ENCODE results near the gene FA2H.

Gene FA2H

DNA sequence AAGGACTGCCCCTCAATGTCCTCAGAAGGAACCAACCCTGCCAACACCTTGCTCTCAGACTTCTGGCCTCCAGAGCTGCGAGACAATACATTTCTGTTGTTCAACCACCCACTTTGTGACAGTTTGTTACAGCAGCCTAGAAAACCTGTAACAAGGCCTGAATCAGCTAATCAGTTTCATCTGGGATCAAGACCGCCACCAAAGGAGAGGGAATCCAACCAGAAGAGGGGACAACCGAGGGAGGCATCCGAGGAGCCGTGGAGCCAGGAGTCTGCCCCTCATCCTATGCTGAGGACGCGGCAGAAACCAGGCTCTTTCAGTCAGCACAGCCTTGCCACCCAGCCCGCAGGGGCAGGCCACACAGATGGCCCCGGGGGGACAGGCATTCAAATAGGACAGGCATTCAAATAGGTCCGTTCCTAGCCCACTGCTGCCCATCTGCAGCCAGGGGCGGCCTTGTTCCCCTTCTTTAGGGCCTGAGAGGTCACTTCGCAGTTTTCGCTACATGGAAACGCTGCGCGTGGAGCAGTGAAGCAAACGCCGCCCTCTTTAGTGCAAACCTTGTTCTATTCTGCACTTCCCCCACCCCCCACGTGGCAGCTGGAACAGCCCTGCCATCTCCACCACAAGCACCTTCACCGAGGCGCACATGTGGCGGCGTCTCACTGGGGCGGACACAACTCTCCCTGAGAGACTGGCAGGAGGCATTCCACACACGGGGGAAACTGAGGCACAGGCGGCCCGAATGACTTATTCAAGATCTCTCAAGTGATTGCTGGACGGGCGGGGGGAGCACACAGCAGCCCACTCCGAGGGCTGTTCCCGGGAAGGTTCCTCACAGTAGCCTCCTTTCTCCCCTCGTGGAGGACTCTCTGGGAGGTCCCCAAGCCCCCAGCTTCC, 26.7 kb downstream of the FA2H start:
- TF ChIP-seq, protein P1, sequence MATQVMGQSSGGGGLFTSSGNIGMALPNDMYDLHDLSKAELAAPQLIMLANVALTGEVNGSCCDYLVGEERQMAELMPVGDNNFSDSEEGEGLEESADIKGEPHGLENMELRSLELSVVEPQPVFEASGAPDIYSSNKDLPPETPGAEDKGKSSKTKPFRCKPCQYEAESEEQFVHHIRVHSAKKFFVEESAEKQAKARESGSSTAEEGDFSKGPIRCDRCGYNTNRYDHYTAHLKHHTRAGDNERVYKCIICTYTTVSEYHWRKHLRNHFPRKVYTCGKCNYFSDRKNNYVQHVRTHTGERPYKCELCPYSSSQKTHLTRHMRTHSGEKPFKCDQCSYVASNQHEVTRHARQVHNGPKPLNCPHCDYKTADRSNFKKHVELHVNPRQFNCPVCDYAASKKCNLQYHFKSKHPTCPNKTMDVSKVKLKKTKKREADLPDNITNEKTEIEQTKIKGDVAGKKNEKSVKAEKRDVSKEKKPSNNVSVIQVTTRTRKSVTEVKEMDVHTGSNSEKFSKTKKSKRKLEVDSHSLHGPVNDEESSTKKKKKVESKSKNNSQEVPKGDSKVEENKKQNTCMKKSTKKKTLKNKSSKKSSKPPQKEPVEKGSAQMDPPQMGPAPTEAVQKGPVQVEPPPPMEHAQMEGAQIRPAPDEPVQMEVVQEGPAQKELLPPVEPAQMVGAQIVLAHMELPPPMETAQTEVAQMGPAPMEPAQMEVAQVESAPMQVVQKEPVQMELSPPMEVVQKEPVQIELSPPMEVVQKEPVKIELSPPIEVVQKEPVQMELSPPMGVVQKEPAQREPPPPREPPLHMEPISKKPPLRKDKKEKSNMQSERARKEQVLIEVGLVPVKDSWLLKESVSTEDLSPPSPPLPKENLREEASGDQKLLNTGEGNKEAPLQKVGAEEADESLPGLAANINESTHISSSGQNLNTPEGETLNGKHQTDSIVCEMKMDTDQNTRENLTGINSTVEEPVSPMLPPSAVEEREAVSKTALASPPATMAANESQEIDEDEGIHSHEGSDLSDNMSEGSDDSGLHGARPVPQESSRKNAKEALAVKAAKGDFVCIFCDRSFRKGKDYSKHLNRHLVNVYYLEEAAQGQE (IDR thresholded peaks at IDR 0.05; ENCODE audit: insufficient replicate concordance, low read depth) = no peak
- TF ChIP-seq GABPA (IDR thresholded peaks at IDR 0.05; ENCODE audit: low read depth) = no peak
- no peak for TF ChIP-seq POLR2AphosphoS5 (IDR thresholded peaks at IDR 0.05; ENCODE audit: low read depth)
- TF ChIP-seq, protein P2, sequence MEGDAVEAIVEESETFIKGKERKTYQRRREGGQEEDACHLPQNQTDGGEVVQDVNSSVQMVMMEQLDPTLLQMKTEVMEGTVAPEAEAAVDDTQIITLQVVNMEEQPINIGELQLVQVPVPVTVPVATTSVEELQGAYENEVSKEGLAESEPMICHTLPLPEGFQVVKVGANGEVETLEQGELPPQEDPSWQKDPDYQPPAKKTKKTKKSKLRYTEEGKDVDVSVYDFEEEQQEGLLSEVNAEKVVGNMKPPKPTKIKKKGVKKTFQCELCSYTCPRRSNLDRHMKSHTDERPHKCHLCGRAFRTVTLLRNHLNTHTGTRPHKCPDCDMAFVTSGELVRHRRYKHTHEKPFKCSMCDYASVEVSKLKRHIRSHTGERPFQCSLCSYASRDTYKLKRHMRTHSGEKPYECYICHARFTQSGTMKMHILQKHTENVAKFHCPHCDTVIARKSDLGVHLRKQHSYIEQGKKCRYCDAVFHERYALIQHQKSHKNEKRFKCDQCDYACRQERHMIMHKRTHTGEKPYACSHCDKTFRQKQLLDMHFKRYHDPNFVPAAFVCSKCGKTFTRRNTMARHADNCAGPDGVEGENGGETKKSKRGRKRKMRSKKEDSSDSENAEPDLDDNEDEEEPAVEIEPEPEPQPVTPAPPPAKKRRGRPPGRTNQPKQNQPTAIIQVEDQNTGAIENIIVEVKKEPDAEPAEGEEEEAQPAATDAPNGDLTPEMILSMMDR (IDR thresholded peaks at IDR 0.05; ENCODE audit: insufficient read depth, low read length) = no peak
- TF ChIP-seq SPI1 (IDR thresholded peaks at IDR 0.05; ENCODE audit: borderline replicate concordance, low read depth) = no peak
- Histone ChIP-seq H3K4me3 (replicated peaks; ENCODE audit: insufficient read depth, low read length) (no peak overlapping the region), H3K27me3 (ENCODE audit: insufficient read depth, poor library complexity, severe bottlenecking) (no peaks in the 10 kb centered on the region), H3K27ac (replicated peaks) (no peak overlapping the region)
- DNase-seq (ENCODE audit: low read depth in 1 of 2, low spot score in 1 of 2) = no peak

GRCh38 chr16:74745926-74746325, 28.7 kb downstream of the FA2H start:
- Histone ChIP-seq H3K4me3 (replicated peaks; ENCODE audit: insufficient read depth, low read length) (no peak overlapping the region), H3K27me3 (ENCODE audit: insufficient read depth, poor library complexity, severe bottlenecking) (no peaks in the 10 kb centered on the region), H3K27ac (replicated peaks) (no peak overlapping the region)
- no peak for DNase-seq (ENCODE audit: low read depth in 1 of 2, low spot score in 1 of 2)
- TF ChIP-seq SPI1 (IDR thresholded peaks at IDR 0.05; ENCODE audit: borderline replicate concordance, low read depth) = no peak
- TF ChIP-seq POLR2AphosphoS5 (IDR thresholded peaks at IDR 0.05; ENCODE audit: low read depth) = no peak
- TF ChIP-seq, protein P1 (IDR thresholded peaks at IDR 0.05; ENCODE audit: insufficient replicate concordance, low read depth) = no peak
- no peak for TF ChIP-seq GABPA (IDR thresholded peaks at IDR 0.05; ENCODE audit: low read depth)
- TF ChIP-seq, protein P2 (IDR thresholded peaks at IDR 0.05; ENCODE audit: insufficient read depth, low read length) = no peak

DNA sequence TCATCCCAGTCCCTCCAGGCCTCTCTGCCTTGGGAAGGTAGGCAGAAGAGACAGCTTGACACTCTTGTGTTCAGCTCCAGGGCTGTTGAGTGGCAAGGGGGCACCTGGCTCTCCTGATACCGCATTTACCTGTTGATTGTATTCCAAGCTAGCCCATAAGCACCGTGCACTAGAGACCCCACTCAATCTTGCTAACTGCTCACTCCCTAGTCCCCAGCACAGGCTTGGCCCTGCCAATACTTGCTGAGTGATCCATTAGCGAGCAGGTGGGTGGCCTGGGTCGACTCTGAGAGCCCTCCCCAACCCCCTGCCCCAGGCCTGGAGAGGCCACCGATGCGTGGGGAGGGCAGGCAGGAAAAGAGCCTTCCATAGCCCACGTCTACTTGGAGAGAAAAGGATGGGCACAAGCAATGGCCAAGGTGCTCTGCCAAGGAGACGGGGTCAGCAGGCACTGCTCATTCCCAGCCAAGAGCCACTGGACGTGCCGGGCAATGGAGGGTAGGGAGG, 29.5 kb downstream of the FA2H start:
- no peak for DNase-seq (ENCODE audit: low read depth in 1 of 2, low spot score in 1 of 2)
- no peak overlapping the region for H3K27ac ChIP-seq (replicated peaks)
- TF ChIP-seq GABPA (IDR thresholded peaks at IDR 0.05; ENCODE audit: low read depth) (no peak), POLR2AphosphoS5 (IDR thresholded peaks at IDR 0.05; ENCODE audit: low read depth) (no peak), SPI1 (IDR thresholded peaks at IDR 0.05; ENCODE audit: borderline replicate concordance, low read depth) (no peak)
- TF ChIP-seq, protein P2 (IDR thresholded peaks at IDR 0.05; ENCODE audit: insufficient read depth, low read length) = no peak
- TF ChIP-seq, protein P1 (IDR thresholded peaks at IDR 0.05; ENCODE audit: insufficient replicate concordance, low read depth) = no peak
- H3K4me3 ChIP-seq (replicated peaks; ENCODE audit: insufficient read depth, low read length) = no peak overlapping the region
- H3K27me3 ChIP-seq (ENCODE audit: insufficient read depth, poor library complexity, severe bottlenecking) = no peaks in the 10 kb centered on the region

Data from HL-60 (cell line).